ENCODE measurements around the gene SMYD3.

- TF ChIP-seq EZH2phosphoT487 (IDR thresholded peaks at IDR 0.05; ENCODE audit: low read length) (no peak), EZH2 (optimal IDR thresholded peaks at IDR 0.05; ENCODE audit: low read depth, low read length) (no peak)
- TF ChIP-seq, protein P1, sequence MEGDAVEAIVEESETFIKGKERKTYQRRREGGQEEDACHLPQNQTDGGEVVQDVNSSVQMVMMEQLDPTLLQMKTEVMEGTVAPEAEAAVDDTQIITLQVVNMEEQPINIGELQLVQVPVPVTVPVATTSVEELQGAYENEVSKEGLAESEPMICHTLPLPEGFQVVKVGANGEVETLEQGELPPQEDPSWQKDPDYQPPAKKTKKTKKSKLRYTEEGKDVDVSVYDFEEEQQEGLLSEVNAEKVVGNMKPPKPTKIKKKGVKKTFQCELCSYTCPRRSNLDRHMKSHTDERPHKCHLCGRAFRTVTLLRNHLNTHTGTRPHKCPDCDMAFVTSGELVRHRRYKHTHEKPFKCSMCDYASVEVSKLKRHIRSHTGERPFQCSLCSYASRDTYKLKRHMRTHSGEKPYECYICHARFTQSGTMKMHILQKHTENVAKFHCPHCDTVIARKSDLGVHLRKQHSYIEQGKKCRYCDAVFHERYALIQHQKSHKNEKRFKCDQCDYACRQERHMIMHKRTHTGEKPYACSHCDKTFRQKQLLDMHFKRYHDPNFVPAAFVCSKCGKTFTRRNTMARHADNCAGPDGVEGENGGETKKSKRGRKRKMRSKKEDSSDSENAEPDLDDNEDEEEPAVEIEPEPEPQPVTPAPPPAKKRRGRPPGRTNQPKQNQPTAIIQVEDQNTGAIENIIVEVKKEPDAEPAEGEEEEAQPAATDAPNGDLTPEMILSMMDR (IDR thresholded peaks at IDR 0.05; ENCODE audit: low read length): no peak
Measured at GRCh38 chr1:246029616-246030015, 477.5 kb downstream of the SMYD3 start.
